Raji (cell line): ENCODE data around the gene TMED6.
A peak's percentile ranks its signal among the peaks of the same experiment; 100 is the strongest.

Source experiments
- POLR2A ChIP-seq: IDR thresholded peaks from 2 replicates; pipeline ENCODE4 v1.6.1; 2011; ENCODE audit warnings: low read depth, low read length, control low read depth; ENCODE audit not compliant: insufficient read depth

Gene TMED6

DNA sequence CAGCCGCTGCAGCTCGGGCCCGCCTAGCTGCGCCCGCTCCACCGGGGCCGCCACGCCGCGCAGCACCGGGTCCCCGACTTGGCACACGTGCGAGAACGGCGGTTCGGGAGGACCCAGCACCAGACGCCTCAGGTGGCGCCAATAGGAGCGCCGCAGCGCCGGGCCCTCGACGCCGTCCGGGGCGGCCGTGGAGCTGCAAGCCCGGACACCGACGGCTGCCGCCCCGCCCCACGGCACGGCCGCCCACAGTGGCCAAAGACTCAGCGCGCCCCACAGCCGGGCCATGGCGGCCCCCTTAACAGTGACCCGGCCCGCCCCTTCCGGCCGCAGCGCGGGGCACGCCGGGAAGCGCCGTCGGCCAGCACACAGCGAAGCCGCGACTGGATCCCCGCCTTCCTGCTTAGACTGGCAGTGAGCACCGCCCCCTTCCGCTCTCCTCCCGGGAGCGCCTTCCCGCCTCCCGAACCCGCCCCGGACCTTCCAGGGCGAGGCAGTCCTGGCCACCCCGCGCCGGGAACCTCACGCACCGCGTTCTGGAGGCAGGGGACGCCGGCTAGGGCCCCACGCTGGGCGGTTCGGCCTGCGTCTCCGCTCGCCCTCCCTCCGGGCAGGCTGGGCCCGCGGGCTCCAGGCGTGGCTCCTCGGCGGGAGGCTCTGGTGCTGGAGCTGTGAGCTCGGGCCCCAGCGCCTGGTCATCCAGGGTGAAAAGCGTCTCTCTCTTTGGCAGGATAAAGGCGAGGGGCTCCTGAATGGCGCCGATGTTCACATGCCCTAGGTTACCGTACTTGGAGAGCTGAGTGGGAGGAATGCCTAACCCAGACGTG, 21.1 kb downstream of the TMED6 start, which contains the start of gene PDF:
Gene PDF (minus strand): TSS at position 303 of the 824 bp plus-strand sequence. CDS start 18 bp downstream, at position 285.
- TF ChIP-seq POLR2A = peak; percentile 85

DNA sequence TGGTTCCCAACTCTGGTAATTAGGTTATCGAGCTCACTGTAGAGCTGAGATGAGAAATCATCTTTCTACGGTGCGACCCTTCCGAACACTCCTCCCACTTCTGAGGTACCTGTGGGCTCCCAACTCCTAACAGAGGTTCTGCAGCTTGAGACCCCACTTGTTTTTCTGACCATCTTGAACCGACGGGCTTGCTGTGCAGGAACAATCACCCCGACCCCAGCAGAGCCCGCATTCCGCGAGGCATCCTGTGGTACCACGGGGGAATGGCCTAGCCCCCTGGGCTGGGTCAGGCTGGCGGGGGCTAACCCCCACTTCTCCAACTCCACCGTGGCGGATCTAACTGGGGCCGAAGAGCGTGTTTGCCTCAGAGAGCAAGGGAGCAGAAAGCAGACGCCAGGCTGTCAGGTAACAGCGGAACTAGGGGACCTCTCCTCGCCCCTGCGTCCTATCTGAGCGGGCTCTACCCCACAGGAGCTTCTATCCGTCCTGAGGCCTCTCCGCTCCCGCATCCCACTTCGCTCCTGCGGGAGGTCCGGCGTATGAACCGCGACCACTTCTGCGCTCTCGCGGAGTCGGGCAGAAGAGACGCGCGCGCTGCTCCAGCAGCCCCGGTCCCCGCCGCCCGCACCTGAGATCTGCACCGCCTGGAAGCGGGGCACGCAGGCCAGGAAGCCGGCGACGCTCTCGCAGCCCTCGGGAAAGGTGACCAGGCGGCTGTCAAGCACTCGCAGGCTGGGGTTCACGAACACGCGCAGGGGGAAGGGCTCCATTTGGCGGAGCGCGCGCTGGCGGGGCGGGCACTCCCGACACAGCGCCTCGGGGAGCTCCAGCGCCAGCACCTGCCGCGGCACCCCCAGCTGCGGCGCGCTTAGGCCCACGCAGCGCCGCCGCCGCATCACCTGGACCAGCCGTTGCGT, 22.0 kb downstream of the TMED6 start:
- TF ChIP-seq POLR2A = no peak

DNA sequence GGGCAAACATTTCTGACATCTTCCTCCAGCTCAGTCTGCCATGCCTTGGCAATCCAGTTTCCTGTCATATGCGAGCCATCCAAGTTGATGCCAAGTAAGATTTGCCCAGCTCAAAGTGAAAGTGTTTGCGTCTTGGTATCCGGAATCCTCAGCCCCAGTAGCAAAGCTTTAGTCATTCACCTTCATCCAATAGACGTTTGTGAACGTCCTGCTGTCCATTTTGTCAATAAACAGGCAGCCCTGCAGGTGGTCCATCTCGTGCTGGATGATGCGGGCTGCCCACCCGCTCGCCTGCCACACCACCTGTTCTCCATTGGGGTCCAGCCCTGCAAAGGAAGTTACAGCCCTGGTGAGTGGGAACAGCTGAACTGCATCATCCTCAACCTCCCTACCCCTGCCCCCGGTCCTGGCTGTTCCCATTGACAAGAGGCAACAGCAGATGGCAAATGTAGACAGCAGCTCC, 22.7 kb downstream of the TMED6 start:
- no peak for TF ChIP-seq POLR2A

DNA sequence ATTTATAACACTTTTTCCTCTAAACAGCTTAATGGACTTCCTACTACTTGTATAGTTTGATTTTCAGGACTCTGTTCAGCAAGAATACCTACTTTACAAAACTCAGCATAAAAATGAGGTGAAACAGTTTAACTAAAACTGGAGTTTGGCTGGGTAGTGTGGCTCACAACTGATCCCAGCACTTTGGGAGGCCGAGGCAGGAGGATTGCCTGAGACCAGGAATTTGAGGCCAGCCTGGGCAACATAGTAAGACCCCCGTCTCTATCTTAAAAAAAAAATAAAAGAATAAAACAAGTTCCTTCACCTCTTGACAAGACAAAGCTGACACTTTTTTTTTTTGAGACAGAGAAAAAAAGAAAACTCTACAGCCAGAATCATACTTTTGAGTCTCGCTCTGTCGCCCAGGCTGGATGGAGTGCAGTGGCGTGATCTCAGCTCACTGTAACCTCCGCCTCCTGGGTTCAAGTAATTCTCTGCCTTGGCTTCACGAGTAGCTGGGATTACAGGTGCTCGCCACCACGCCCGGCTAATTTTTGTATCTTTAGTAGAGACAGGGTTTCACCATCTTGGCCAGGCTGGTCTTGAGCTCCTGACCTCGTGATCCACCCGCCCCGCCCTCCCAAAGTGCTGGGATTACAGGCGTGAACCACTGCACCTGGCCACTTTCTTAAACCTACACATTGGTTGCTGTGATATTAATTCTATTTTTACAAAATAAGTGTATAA, 23.8 kb downstream of the TMED6 start:
- no peak for TF ChIP-seq POLR2A

DNA sequence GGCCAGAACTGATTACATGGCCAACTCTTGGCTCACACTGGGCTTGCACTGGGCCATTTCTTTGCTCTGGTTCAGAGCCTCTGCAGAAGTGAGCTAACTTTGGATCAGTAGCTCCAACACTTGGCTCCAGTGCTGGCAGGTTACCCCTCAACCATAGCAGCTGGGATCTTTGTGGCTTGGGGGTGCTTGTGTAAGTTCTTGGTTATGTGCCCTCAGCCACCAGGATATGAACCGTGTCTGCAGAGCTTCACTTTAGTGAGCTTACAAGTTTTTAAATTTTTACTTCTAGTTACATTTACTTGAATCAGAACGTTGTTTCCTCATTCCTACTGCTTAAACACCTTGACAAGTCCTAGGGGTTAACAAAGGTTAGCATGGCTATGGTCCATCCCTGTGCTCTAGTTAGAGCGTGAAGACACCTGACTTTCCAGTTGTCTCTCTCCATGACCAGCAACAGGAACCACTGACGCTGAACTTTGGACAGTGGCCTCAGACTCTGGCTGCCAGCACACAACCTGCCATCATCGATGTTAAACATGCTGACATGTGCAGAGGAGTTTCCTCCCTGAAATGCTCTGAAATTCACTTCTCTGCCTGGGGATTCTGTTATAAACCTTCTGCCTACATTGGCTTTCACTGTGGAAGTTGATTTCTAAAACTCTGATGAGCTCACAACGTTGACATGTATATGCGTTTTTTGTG, 25.3 kb downstream of the TMED6 start:
- no peak for TF ChIP-seq POLR2A

DNA sequence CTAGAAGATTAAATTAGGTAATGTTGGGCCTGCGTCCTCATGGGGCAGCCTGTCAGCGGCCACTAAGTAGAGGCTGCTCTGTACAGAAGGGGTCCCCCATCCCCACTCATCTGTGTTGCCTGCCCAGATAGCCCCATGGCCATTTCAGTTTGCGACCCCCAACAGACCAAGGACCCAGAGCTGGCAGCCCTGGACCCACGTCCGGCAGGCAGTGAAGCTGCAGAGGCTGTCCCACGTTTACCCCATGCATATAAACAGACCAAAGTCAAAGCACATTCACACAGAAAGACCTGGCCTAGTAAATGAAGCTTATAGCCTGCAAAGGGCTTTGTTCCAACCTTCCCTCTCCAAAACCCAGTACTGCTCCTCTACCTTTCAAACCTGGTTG, 25.8 kb downstream of the TMED6 start:
- TF ChIP-seq POLR2A = no peak

DNA sequence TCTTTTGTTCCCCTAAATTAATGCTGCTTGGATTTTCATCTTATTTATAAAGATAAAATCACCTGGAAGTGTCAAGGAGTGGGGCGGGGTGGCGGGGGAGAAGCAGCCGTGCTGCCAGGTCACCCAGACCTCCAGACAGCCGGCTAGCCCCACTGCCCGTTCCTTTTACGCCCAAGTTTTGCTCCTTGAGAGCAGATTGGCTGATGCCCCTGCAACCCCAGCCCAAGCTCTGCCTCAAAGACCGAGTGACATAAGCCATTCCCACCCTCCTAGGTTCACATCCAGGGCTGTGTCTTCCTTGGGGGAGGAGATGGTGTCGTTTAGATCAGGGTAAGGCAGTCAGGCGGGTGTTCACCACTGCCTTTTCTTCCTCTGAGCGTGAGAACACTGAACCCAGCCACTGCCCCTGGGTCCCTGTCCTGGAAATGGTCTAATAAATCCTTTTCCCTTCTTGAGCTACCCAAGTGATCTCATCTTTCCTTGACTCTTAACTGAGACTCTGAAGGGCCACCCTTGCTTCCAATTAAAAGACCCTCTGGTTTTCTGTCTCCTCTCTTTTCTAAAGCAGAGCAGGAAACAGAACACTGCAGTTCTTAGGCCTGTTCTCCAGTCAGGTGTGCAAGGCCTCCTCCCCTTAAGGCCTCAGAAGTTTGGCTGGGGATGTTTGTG, 26.9 kb downstream of the TMED6 start:
- TF ChIP-seq POLR2A = no peak

DNA sequence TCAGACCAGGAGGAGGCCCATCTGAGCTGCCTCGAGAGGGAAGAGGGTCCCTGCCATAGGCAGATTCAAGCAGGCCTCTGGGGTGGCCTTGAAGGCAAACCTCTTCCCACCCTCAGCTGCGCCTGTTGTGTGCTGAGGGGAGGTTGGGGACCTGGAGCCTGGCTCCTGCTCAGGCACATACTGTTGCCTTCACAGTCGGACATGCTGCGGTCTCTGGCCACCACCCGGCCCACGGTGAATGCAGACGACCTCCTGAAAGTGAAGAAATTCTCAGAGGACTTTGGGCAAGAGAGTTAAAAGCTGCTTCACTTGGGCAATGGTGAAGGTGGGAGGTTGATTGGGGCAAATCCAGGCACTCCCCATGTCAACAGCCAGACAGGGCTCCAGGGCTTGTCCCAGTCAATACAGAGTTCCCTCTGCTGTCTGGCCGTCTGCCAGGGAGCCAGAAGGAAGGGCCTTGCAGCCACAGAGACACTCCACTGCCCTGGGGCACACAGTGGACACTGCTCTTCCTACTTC, 27.5 kb downstream of the TMED6 start:
- TF ChIP-seq POLR2A = no peak

DNA sequence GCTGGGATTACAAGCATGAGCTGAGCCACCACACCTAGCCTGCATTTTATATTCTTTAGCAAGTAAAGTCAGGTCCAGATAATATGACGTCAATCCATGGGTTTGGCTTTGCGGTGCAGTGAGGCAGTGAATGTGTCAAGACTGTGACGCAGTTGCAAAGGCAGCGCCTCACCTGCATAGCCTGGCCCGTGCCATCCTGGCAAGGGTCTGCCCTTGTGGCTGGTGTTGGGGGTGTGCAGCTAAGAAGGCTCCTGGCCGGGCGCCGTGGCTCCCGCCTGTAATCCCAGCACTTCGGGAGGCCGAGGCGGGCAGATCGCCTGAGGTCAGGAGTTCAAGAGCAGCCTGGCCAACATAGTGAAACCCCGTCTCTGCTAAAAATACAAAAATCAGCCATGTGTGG, 28.2 kb downstream of the TMED6 start:
- no peak for TF ChIP-seq POLR2A

DNA sequence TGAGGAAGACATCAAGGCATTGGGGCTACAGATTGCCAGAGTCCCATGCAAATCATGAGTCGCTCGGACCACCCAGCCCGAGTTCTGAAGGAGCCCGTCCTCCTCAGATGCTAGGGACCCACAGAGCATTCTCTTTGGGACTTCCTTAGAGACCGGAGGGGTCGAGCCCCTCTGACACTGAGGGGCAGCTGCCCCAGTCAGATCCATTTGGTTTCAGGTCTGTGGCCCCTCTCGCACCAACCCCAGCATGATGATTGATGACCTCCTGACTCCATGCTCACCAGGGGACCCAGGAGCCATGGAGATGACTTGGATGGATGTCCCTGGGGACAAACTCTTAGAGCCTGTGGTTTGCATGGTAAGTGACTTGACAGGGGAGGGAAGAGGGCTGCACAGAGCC, 29.2 kb downstream of the TMED6 start:
- TF ChIP-seq POLR2A = no peak

DNA sequence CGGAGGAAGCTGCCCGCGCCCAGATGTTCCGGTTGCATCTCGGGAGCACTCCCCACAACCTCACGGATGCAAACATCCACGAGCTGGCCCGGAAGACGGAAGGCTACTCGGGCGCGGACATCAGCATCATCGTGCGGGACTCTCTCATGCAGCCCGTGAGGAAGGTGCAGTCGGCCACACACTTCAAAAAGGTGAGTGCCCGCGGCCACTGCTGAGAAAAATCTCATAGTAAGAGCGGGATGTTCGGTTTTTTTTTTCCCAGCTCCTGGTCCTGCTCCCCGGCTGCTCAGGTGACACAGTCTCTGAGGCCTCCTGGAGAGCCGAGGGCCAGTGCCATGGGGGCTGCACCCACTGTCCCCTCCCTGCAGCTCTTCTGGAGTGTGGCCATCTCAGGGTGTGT, 30.5 kb downstream of the TMED6 start:
- TF ChIP-seq POLR2A = no peak

DNA sequence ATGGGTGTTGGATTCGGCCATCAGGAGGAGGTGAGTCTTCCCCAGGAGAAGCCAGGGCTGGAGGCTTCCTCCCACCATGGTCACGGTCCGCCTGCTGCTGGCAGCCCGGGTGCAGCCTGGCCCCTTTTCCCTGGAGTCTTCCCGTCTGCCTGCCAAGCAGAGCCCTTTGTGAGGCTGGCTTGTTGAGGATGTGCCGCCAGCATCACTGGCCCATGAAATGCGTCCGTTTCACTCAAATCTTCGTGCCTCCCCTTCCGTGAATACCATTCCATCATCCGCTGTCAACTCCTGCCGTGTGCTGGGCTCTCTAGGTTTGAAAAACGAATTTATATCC, 30.9 kb downstream of the TMED6 start:
- no peak for TF ChIP-seq POLR2A

DNA sequence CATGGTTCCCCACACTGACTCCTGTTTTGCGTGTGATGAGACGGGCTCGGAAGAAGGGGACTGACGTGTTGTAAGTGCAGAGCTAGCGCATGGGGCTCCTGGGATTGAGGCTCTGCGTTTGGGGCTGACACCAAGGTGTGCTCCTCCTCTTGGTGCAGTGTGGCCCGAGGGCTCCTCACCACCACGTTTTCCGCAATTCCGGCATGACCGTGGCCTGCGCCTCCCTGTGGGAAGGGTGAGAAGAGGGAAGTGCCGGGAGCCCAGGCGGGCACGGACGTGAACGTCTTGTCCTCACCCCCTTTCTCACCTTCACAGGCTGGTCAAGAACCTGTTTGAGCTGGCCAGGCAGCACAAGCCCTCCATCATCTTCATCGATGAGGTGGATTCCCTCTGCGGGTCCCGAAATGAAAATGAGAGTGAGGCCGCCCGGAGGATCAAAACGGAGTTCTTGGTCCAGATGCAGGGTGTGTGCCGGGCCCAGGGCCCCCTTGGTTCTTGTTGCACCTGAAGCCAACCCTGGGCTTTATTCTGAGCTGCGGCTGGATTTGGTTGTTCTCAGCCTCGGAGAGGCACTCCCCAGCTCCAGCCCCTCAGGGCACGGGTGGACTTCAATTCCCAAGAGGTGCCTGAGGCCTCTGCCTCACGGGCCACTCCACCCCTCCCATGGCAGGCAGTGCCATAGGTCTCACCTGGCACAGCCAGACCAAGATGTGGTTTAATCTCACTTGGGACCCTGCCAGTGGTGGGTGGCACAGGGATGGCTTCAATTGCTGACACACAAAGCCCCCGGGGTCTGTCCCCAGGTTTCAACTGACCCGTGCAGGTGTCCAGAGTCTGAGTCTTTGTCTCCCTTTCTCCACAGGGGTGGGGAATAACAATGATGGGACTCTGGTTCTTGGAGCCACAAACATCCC, 31.5 kb downstream of the TMED6 start:
- TF ChIP-seq POLR2A = no peak
